PFSK-1 (cell line): ENCODE data around the gene LIME1.

ENCODE experiments used
- FOXP2 ChIP-seq: optimal IDR thresholded peaks from 2 replicates; pipeline ENCODE3; 2011; ENCODE audit warnings: borderline replicate concordance, control low read depth, inconsistent platforms; ENCODE audit not compliant: insufficient read depth; ENCODE audit errors: extremely low read length, extremely low read depth
- POLR2AphosphoS5 ChIP-seq: IDR thresholded peaks from 2 replicates; pipeline ENCODE4 v1.6.1; 2012; ENCODE audit warnings: low read depth, mild to moderate bottlenecking, control low read depth, low read length, moderate library complexity
- REST ChIP-seq, 2 experiments: IDR thresholded peaks; 2 replicates each; pipeline versions ENCODE4 v1.6.1 to v1.8.0; 2011 to 2012; ENCODE audit warnings: low read depth in 2 of 2, low read length in 2 of 2, control low read depth in 1 of 2, inconsistent platforms in 1 of 2, mild to moderate bottlenecking in 1 of 2, moderate library complexity in 1 of 2; ENCODE audit not compliant: insufficient read depth in 1 of 2
- SIN3A ChIP-seq: IDR thresholded peaks from 2 replicates; pipeline ENCODE4 v1.6.1; 2012; ENCODE audit warnings: mild to moderate bottlenecking, low read length, moderate library complexity, borderline replicate concordance; ENCODE audit not compliant: insufficient read depth
- TAF1 ChIP-seq: IDR thresholded peaks from 2 replicates; pipeline ENCODE4 v1.6.1; 2012; ENCODE audit warnings: low read length, control low read depth, borderline replicate concordance; ENCODE audit not compliant: insufficient read depth

Gene LIME1

GRCh38 chr20:63693733-63694583, 42.5 kb upstream of the LIME1 start:
- TF ChIP-seq REST (IDR thresholded peaks at IDR 0.05; ENCODE audit: insufficient read depth in 1 of 2, low read depth in 2 of 2, low read length in 2 of 2) (no peak), SIN3A (no peak), POLR2AphosphoS5 (no peak), TAF1 (no peak), FOXP2 (no peak)

GRCh38 chr20:63694584-63695423, 41.7 kb upstream of the LIME1 start:
- TF ChIP-seq POLR2AphosphoS5: 0 out of 2 replicates have a peak, but pooled peaks have one; percentile 17
- TF ChIP-seq TAF1: no peak
- TF ChIP-seq REST (IDR thresholded peaks at IDR 0.05; ENCODE audit: insufficient read depth in 1 of 2, low read depth in 2 of 2, low read length in 2 of 2): no peak
- TF ChIP-seq SIN3A: no peak
- no peak for TF ChIP-seq FOXP2

GRCh38 chr20:63695424-63696305, 40.8 kb upstream of the LIME1 start:
- TF ChIP-seq FOXP2 (no peak), POLR2AphosphoS5 (no peak), TAF1 (no peak), SIN3A (no peak; the same call in 1 of the 2 replicates), REST (IDR thresholded peaks at IDR 0.05; ENCODE audit: insufficient read depth in 1 of 2, low read depth in 2 of 2, low read length in 2 of 2) (no peak)

- TF ChIP-seq REST (IDR thresholded peaks at IDR 0.05; ENCODE audit: insufficient read depth in 1 of 2, low read depth in 2 of 2, low read length in 2 of 2) (0 out of 4 replicates have a peak, but pooled peaks have one; percentile 11 to 45), POLR2AphosphoS5 (no peak)
These were observed 40.2 kb upstream of the LIME1 start for GRCh38 chr20:63696306-63696627.
